ENCODE measurements around the gene MAGI1. TPM values are rescaled to one million over a fixed set of nuclear protein-coding genes. Genes with fewer than 3 reads are reported as not detected.

Gene MAGI1
- total RNA-seq, 2 donors from 2014 or later = 37.5 to 51.6 TPM

DNA sequence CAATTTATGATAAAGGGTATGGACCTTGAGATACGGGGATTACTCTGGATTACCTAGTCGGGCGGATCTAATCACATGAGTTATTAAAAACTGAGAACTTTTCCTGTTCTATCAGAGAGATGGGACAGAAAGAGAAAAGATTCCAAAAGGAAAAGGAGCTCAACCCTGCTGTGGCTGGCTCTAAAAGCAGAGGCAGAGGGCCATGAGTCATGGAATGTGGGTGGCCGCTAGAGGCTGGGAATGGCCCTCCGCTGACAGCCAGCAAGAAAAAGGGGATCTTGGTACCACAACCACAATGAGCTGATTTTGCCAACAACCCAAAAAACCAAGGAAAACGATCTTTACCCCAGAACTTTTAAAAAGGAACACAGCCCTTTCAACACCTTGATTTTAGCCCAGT lies 210.0 kb downstream of the MAGI1 start:
- Histone ChIP-seq H3K36me3 (no peaks in the 10 kb centered on the region), H3K27me3 (replicated peaks; ENCODE audit: insufficient read depth) (no peaks in the 10 kb centered on the region), H3K27ac (no peak overlapping the region), H3K9me3 (no peaks in the 10 kb centered on the region), H3K4me1 (replicated peaks) (peaks cover 11% of the 10 kb centered on the region), H3K4me3 (no peak overlapping the region)
- TF ChIP-seq POLR2AphosphoS5 (IDR thresholded peaks at IDR 0.05) (no peak), POLR2A (IDR thresholded peaks at IDR 0.05) (no peak)
- TF ChIP-seq, protein P1, sequence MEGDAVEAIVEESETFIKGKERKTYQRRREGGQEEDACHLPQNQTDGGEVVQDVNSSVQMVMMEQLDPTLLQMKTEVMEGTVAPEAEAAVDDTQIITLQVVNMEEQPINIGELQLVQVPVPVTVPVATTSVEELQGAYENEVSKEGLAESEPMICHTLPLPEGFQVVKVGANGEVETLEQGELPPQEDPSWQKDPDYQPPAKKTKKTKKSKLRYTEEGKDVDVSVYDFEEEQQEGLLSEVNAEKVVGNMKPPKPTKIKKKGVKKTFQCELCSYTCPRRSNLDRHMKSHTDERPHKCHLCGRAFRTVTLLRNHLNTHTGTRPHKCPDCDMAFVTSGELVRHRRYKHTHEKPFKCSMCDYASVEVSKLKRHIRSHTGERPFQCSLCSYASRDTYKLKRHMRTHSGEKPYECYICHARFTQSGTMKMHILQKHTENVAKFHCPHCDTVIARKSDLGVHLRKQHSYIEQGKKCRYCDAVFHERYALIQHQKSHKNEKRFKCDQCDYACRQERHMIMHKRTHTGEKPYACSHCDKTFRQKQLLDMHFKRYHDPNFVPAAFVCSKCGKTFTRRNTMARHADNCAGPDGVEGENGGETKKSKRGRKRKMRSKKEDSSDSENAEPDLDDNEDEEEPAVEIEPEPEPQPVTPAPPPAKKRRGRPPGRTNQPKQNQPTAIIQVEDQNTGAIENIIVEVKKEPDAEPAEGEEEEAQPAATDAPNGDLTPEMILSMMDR (IDR thresholded peaks at IDR 0.05) = no peak
- DNase-seq (ENCODE audit: low spot score) = no peak
- 93% methylated on average over 6 of the region's 6 CpGs for WGBS
- intact Hi-C loops (cut with DNase I) = no loop called here

DNA sequence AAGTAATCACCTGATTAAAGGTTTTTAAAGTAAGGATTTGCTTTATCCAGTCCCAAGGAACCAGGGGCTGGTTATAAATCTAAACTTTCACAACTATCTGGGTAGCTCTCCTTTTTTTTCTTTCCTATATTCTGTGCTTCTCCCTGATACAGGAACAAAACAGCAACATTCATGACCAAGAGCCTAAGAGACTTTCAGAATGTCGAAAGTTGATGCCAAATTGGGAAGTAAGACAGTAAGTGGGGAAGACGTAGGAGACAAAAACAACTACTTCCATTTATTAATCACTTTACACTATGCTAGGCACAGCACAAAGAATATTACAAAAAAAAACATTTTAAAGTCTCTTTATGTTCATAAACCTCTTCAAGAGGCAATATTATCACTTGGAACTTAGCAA lies 211.6 kb downstream of the MAGI1 start:
- no peak overlapping the region for H3K4me3 ChIP-seq
- 84% methylated on average over 2 of the region's 2 CpGs for WGBS
- intact Hi-C loops (cut with DNase I) = no loop called here
- no peaks in the 10 kb centered on the region for H3K36me3 ChIP-seq
- peaks cover 11% of the 10 kb centered on the region for H3K4me1 ChIP-seq (replicated peaks)
- TF ChIP-seq, protein P1 (IDR thresholded peaks at IDR 0.05) = no peak
- no peak for TF ChIP-seq POLR2AphosphoS5 (IDR thresholded peaks at IDR 0.05)
- no peak for TF ChIP-seq POLR2A (IDR thresholded peaks at IDR 0.05)
- DNase-seq (ENCODE audit: low spot score) = no peak
- no peak overlapping the region for H3K27ac ChIP-seq
- H3K9me3 ChIP-seq = no peaks in the 10 kb centered on the region
- H3K27me3 ChIP-seq (replicated peaks; ENCODE audit: insufficient read depth) = no peaks in the 10 kb centered on the region

DNA sequence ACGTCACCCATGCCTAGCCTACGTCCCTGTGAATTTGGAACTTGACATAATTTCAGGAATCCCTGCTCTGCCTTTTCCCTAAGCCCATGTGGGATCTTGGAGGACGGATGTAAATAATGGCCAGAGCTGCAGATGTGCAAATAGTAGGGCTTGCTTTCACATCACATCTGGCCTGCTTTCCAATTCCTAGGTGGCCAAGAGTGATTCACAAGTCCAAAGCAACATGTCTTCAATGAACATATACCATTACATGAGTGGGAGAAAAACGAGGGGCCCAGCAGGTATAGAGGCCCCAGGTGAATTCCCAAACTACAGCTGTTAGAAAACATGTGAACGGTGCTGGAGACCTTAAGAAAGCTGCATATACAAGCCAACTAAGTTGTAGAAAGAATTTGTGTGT lies 214.6 kb downstream of the MAGI1 start:
- no peaks in the 10 kb centered on the region for H3K4me1 ChIP-seq (replicated peaks)
- no peaks in the 10 kb centered on the region for H3K27me3 ChIP-seq (replicated peaks; ENCODE audit: insufficient read depth)
- TF ChIP-seq POLR2A (IDR thresholded peaks at IDR 0.05) (no peak), POLR2AphosphoS5 (IDR thresholded peaks at IDR 0.05) (no peak)
- TF ChIP-seq, protein P1 (IDR thresholded peaks at IDR 0.05) = no peak

DNA sequence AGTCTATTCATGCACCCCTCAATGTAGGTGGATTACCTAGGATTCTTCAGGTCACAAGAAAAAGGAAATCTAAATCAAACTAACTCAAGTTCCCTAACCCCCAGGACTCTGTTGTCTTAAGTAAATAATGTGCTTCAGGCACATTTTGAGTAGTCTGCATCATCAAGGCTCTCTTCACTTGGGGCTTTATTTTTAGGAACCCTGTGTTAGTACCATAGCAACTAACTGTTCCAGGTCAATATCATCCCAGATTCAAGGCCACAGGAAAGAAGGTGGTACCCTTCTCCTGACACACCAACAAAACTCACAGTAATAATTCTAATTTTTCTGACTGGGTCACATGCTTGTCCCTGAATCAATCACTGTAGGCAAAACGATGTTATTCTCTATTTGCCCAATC lies 218.1 kb downstream of the MAGI1 start:
- DNase-seq (ENCODE audit: low spot score) = no peak
- Histone ChIP-seq H3K27ac (no peak overlapping the region), H3K27me3 (replicated peaks; ENCODE audit: insufficient read depth) (no peaks in the 10 kb centered on the region), H3K36me3 (no peaks in the 10 kb centered on the region), H3K4me3 (no peak overlapping the region), H3K9me3 (no peaks in the 10 kb centered on the region), H3K4me1 (replicated peaks) (no peaks in the 10 kb centered on the region)
- 83% methylated on average over 1 of the region's 1 CpG for WGBS
- intact Hi-C loops (cut with DNase I) = no loop called here
- TF ChIP-seq, protein P1 (IDR thresholded peaks at IDR 0.05) = no peak
- TF ChIP-seq POLR2AphosphoS5 (IDR thresholded peaks at IDR 0.05) = no peak
- TF ChIP-seq POLR2A (IDR thresholded peaks at IDR 0.05) = no peak

More for the DNA sequence above, 214.6 kb downstream of the MAGI1 start:
- DNase-seq (ENCODE audit: low spot score) = no peak
- Histone ChIP-seq H3K27ac (no peak overlapping the region), H3K36me3 (no peaks in the 10 kb centered on the region), H3K4me3 (no peak overlapping the region), H3K9me3 (no peaks in the 10 kb centered on the region)
- WGBS = 71% methylated on average over 5 of the region's 5 CpGs
- intact Hi-C loops (cut with DNase I) = no loop called here

DNA sequence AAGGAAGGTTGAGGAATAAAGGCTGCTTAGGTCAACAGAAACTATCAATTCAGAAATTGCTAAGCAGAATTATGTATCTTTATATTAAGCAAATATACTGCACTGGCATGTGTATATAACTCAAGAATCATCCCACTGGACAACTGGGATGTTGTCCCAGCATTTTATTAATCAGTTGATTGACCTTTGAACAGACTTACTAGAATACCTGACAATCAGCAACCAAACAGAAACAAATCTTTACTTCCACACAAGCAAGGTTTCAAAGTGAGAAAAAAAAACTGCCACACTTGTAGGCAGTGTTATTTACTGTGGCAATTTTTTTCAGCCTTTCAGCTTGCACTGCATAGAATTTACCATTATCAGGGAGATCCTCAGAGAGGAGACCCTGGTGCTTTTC lies 218.8 kb downstream of the MAGI1 start:
- Histone ChIP-seq H3K27ac (no peak overlapping the region), H3K9me3 (no peaks in the 10 kb centered on the region), H3K4me3 (no peak overlapping the region), H3K4me1 (replicated peaks) (no peaks in the 10 kb centered on the region), H3K27me3 (replicated peaks; ENCODE audit: insufficient read depth) (no peaks in the 10 kb centered on the region), H3K36me3 (no peaks in the 10 kb centered on the region)
- DNase-seq (ENCODE audit: low spot score) = no peak
- TF ChIP-seq, protein P1 (IDR thresholded peaks at IDR 0.05) = no peak
- TF ChIP-seq POLR2A (IDR thresholded peaks at IDR 0.05) = no peak
- TF ChIP-seq POLR2AphosphoS5 (IDR thresholded peaks at IDR 0.05) = no peak
- intact Hi-C loops (cut with DNase I) = no loop called here

Measured in prostate gland (tissue), 2 donors.